Neural crest cell (in vitro differentiated cells): ENCODE data around the gene PPP1R15A. TPM values are rescaled to one million over a fixed set of nuclear protein-coding genes. Genes with fewer than 3 reads are reported as not detected.
"Not testable (repeated sequence)": the region's sequence is repeated elsewhere in the genome, so short reads cannot be mapped to it uniquely, and the experiment has no call there.

Experiments used
- DNase-seq: peaks from one replicate; pipeline ENCODE4 v3.0.0; 2021; ENCODE audit warnings: low read depth, mixed read lengths, low spot score
- H3K27ac Mint-ChIP-seq: one replicate; pipeline ENCODE4 v1.8.0; 2021; ENCODE audit warnings: mild to moderate bottlenecking, mixed read lengths; ENCODE audit not compliant: unreplicated experiment
- H3K27me3 Mint-ChIP-seq: 2 replicates; pipeline ENCODE4 v1.8.0; 2021; ENCODE audit warnings: low read depth, mild to moderate bottlenecking, mixed read lengths
- H3K36me3 Mint-ChIP-seq: 2 replicates; pipeline ENCODE4 v1.8.0; 2021; ENCODE audit warnings: low read depth, mild to moderate bottlenecking, mixed read lengths
- H3K4me1 Mint-ChIP-seq: 2 replicates; pipeline ENCODE4 v1.8.0; 2021; ENCODE audit warnings: mixed read lengths
- H3K4me3 Mint-ChIP-seq: one replicate; pipeline ENCODE4 v1.8.0; 2021; ENCODE audit warnings: mild to moderate bottlenecking, mixed read lengths
- H3K9me3 Mint-ChIP-seq: 2 replicates; pipeline ENCODE4 v1.8.0; 2021; ENCODE audit warnings: mixed read lengths
- total RNA-seq: library from RNA; stranded (reverse); gene quantifications from 2 replicates; pipeline ENCODE4 v1.2.1, GENCODE V29; 2021
- TF ChIP-seq, protein P1 (sequence below): fragments of 200-600 bp; sonication (generic); conservative IDR thresholded peaks from 2 replicates; pipeline ENCODE4 v1.5.0; 2021; ENCODE audit warnings: antibody characterized with exemption, mild to moderate bottlenecking

Gene PPP1R15A
- total RNA-seq, 1 donor from 2014 or later: 27.5 TPM

- TF ChIP-seq, protein P1, sequence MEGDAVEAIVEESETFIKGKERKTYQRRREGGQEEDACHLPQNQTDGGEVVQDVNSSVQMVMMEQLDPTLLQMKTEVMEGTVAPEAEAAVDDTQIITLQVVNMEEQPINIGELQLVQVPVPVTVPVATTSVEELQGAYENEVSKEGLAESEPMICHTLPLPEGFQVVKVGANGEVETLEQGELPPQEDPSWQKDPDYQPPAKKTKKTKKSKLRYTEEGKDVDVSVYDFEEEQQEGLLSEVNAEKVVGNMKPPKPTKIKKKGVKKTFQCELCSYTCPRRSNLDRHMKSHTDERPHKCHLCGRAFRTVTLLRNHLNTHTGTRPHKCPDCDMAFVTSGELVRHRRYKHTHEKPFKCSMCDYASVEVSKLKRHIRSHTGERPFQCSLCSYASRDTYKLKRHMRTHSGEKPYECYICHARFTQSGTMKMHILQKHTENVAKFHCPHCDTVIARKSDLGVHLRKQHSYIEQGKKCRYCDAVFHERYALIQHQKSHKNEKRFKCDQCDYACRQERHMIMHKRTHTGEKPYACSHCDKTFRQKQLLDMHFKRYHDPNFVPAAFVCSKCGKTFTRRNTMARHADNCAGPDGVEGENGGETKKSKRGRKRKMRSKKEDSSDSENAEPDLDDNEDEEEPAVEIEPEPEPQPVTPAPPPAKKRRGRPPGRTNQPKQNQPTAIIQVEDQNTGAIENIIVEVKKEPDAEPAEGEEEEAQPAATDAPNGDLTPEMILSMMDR: no peak
- Mint-ChIP-seq H3K9me3 (no peaks in the 10 kb centered on the region), H3K4me3 (peak overlapping the region; percentile 100), H3K27me3 (no peaks in the 10 kb centered on the region), H3K4me1 (peaks cover 47% of the 10 kb centered on the region), H3K36me3 (peaks cover 25% of the 10 kb centered on the region), H3K27ac (peak overlapping the region; percentile 100)
- no peak for DNase-seq
Measured at GRCh38 chr19:48873476-48874302, 1.5 kb downstream of the PPP1R15A start.

- Mint-ChIP-seq H3K4me1 (peaks cover 41% of the 10 kb centered on the region), H3K9me3 (no peaks in the 10 kb centered on the region), H3K4me3 (peak overlapping the region; percentile 100), H3K27ac (peak overlapping the region; percentile 78), H3K27me3 (no peaks in the 10 kb centered on the region), H3K36me3 (peaks cover 26% of the 10 kb centered on the region)
- DNase-seq: no peak
- TF ChIP-seq, protein P1: no peak
Measured at GRCh38 chr19:48874303-48875135, 2.3 kb downstream of the PPP1R15A start.

GRCh38 chr19:48876043-48876981 lies 4.1 kb downstream of the PPP1R15A start:
- peaks cover 26% of the 10 kb centered on the region for H3K36me3 Mint-ChIP-seq
- peak overlapping the region; percentile 65 for H3K4me3 Mint-ChIP-seq
- not testable (repeated sequence) for DNase-seq, H3K9me3 Mint-ChIP-seq, H3K27me3 Mint-ChIP-seq
- H3K27ac Mint-ChIP-seq: peak overlapping the region; percentile 63
- peaks cover 41% of the 10 kb centered on the region for H3K4me1 Mint-ChIP-seq

DNA sequence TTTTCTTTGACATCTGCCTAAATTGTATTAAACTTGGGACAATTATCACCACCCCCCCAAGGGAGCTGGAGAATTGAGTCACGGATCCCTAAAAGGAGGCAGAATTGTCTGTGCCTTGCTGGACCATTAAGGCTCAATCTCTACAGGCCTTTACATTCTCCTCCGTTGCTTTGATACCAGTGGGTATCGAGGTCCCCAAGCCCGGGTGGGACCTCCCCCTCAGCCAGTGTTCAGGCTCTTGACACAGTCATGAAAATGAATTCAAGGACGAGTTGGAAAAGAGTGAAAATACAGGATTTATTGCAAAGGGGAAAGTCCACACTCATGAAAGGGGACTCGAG lies 5.6 kb downstream of the PPP1R15A start:
- Mint-ChIP-seq H3K4me3 (no peak overlapping the region), H3K27ac (no peak overlapping the region), H3K27me3 (no peaks in the 10 kb centered on the region), H3K36me3 (peaks cover 26% of the 10 kb centered on the region), H3K9me3 (no peaks in the 10 kb centered on the region), H3K4me1 (peaks cover 33% of the 10 kb centered on the region)
- TF ChIP-seq, protein P1: no peak
- DNase-seq: no peak

DNA sequence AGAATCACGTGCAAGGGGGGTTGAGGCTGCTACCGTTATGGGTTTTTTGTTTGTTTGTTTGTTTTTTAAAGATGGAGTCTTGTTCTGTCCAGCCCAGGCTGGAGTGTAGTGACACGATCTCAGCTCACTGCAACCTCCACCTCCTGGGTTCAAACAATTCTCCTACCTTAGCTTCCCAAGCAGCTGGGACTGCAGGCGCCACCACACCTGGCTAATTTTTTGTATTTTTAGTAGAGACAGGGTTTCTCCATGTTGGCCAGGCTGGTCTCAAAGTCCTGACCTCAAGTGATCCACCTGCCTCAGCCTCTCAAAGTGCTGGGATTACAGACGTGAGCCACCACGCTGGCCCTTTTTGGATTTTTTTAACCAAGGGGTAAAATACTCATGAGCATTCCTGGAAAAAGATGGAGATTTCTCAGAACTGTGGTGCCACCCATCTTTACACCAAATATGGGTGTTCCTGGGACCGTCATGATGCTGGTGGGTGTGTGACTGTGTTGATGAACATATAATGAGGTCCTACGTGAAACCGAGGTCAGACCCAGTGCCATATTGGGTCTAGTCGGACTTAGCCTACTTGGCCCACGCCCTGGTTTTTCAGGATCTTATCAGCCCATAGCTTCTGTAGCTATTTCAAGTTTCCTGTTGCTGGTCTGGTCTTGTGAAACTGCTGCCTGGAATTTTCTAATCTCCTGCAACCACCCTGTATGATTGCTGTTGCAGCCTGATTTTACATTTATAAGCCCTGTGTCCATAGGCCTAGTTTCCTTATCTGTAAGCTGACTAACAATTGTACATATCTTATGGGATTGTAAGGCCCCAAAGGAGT lies 6.2 kb downstream of the PPP1R15A start:
- H3K4me1 Mint-ChIP-seq: peaks cover 27% of the 10 kb centered on the region
- no peak for DNase-seq
- H3K9me3 Mint-ChIP-seq: no peaks in the 10 kb centered on the region
- TF ChIP-seq, protein P1: no peak
- no peaks in the 10 kb centered on the region for H3K27me3 Mint-ChIP-seq
- peaks cover 20% of the 10 kb centered on the region for H3K36me3 Mint-ChIP-seq
- no peak overlapping the region for H3K27ac Mint-ChIP-seq
- peak overlapping the region; percentile 27 for H3K4me3 Mint-ChIP-seq
